GM06990 (cell line): ENCODE data around the gene ZNF687.

Experiments used
- DNase-seq: peaks from one replicate; pipeline ENCODE4 v3.0.0-alpha.2; 2011; ENCODE audit not compliant: insufficient read length; ENCODE audit errors: extremely low read depth
- H3K27me3 ChIP-seq: replicated peaks from 2 replicates; pipeline ENCODE4 v1.6.0; 2011; ENCODE audit warnings: low read length; ENCODE audit not compliant: control insufficient read depth, insufficient read depth
- H3K36me3 ChIP-seq: 2 replicates; pipeline ENCODE4 v1.5.1; 2011; ENCODE audit warnings: low read length; ENCODE audit not compliant: control insufficient read depth, insufficient read depth
- H3K4me3 ChIP-seq: replicated peaks from 2 replicates; pipeline ENCODE4 v1.5.1; 2011; ENCODE audit warnings: low read depth, mild to moderate bottlenecking, control low read depth, low read length
- TF ChIP-seq, protein P1 (sequence below): IDR thresholded peaks from 2 replicates; pipeline ENCODE4 v1.5.1; 2011; ENCODE audit warnings: low read length, control low read depth, mild to moderate bottlenecking, inconsistent platforms; ENCODE audit not compliant: insufficient read depth, poor library complexity, severe bottlenecking

ZNF687 gene

DNA sequence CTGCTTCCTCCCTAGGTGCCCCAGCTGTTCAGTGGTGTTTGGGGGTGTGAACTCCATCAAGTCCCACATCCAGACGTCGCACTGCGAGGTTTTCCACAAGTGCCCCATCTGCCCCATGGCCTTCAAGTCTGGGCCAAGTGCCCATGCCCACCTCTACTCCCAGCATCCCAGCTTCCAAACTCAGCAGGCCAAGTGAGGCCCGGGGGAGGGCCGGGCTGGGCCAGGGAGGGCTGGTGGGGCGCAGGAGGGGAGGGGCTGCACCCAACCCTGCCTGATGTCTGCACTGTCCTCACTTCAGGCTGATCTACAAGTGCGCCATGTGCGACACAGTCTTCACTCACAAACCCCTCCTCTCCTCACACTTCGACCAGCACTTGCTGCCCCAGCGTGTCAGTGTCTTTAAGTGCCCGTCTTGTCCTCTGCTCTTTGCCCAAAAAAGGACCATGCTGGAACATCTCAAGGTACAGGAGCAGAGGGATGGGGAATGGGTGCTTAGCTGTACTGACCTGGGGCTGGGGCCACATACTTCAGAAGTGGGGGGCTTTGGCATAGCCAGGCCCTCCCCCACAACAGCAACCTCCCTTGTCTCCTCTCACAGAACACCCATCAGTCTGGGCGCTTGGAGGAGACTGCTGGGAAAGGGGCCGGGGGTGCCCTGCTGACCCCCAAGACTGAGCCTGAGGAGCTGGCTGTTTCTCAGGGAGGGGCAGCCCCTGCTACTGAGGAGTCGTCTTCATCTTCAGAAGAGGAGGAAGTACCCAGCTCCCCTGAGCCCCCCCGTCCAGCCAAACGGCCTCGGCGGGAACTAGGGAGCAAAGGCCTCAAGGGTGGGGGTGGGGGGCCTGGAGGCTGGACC, 7.2 kb downstream of the ZNF687 start:
- no peaks in the 10 kb centered on the region for H3K27me3 ChIP-seq
- no peak overlapping the region for H3K4me3 ChIP-seq
- TF ChIP-seq, protein P1, sequence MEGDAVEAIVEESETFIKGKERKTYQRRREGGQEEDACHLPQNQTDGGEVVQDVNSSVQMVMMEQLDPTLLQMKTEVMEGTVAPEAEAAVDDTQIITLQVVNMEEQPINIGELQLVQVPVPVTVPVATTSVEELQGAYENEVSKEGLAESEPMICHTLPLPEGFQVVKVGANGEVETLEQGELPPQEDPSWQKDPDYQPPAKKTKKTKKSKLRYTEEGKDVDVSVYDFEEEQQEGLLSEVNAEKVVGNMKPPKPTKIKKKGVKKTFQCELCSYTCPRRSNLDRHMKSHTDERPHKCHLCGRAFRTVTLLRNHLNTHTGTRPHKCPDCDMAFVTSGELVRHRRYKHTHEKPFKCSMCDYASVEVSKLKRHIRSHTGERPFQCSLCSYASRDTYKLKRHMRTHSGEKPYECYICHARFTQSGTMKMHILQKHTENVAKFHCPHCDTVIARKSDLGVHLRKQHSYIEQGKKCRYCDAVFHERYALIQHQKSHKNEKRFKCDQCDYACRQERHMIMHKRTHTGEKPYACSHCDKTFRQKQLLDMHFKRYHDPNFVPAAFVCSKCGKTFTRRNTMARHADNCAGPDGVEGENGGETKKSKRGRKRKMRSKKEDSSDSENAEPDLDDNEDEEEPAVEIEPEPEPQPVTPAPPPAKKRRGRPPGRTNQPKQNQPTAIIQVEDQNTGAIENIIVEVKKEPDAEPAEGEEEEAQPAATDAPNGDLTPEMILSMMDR: no peak
- peaks cover 64% of the 10 kb centered on the region for H3K36me3 ChIP-seq
- DNase-seq: no peak

DNA sequence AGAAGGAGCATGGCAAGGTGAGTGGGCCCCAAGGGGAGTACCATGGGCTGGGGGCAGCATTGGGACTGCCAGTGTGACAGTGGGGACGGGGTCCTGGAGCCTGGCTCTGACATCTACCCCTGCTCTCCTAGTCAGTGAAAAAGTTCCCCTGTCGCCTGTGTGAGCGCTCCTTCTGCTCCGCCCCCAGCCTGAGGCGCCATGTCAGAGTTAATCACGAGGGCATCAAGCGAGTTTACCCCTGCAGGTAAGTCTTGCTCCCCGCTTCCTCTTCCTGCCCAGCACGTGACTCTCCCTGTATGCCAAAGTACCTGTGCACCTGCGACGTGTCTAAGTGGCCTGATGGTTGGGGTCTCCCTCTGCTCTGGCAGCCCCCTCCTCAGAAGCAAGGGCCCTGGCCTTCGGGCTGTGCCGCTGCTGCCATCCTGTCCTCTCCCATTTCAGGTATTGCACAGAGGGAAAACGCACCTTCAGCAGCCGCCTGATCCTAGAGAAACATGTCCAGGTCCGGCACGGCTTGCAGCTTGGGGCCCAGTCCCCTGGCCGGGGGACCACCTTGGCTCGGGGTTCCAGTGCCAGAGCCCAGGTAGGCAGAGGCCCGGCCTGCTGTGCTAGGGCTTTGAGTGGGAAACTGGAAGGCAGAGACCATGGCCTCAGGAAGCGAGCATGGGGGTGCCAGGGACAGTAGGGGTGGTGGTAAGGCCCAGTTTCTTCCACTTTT, 8.1 kb downstream of the ZNF687 start:
- Histone ChIP-seq H3K27me3 (no peaks in the 10 kb centered on the region), H3K36me3 (peaks cover 65% of the 10 kb centered on the region), H3K4me3 (no peak overlapping the region)
- TF ChIP-seq, protein P1: no peak
- DNase-seq: no peak

DNA sequence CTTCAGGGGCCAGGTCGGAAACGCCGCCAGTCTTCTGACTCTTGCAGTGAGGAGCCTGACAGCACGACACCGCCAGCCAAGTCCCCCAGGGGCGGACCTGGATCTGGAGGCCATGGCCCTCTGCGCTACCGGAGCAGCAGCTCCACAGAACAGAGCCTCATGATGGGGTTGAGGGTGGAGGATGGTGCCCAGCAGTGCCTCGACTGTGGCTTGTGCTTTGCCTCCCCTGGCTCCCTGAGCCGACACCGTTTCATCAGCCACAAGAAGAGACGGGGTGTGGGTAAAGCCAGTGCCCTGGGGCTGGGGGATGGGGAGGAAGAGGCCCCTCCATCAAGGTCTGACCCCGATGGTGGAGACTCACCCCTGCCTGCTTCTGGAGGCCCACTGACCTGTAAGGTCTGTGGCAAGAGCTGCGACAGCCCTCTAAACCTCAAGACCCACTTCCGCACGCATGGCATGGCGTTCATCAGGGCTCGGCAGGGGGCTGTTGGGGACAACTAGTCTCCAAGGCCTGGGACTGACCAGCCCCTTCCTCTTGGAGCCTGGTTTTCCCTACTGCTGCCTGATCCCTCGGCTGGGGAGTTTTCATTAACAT, 8.7 kb downstream of the ZNF687 start:
- H3K27me3 ChIP-seq: no peaks in the 10 kb centered on the region
- peaks cover 65% of the 10 kb centered on the region for H3K36me3 ChIP-seq
- DNase-seq: peak; percentile 24
- TF ChIP-seq, protein P1: no peak
- H3K4me3 ChIP-seq: no peak overlapping the region

DNA sequence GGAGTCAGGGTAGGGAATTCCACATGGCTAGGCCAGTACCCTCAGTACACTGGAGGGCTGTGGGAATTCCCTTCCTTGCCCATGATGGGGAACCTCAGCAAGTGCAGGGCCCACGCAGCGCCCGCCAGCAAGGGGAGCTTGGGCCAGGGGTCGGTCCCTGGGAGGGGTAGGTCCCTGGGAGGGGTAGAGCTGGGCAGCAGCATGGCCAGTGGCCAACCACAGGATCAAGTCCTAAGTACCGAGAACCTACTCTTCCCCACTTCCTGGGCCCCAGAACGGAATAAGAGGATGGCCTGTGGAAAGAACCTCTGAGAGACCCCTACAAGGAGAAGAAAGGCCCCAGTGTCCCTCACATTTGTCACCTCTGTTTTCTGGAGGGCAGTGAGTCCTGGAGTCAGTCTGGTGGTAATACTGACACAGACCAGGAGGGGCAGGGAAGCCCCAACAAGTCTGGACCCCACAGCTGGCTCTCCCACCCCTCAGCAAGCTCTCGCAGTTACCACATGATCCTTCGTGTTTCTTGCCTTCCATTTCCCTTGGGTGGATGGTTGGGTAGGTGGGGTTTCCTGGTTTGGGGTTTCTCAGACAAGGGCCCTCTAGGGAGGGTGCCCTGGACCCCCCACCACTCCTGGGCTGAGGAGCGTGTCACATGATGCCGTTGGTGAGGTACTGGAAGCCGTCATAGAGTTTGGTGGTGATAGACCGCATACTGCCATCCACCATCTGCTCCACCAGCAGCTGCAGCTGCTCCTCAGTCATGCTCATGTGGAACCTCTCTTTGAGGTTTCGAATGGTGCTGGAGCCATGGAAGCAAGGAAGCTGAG, 10.3 kb downstream of the ZNF687 start:
- TF ChIP-seq, protein P1: no peak
- H3K36me3 ChIP-seq: peaks cover 56% of the 10 kb centered on the region
- no peaks in the 10 kb centered on the region for H3K27me3 ChIP-seq
- no peak overlapping the region for H3K4me3 ChIP-seq
- peak; percentile 26 for DNase-seq

DNA sequence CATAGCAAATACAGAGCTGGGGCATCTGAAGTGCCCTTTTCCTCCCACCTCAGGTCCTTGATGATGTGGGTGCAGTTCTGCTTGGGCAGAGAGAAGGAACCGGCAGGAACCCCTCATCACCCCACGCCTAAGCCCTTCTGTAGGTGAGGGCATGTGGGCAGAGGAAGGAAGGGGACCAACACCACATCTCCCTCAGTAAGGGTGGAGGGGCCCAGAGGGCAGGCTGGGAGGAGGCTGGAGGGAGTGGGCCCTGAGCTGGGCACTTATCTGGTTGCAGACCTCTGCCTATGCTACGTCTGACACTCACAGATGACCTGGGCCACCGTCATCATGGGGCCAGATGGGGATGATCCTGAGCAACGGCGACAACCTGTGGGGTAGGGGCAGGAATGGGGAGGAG, 11.0 kb downstream of the ZNF687 start:
- no peak for DNase-seq
- no peaks in the 10 kb centered on the region for H3K27me3 ChIP-seq
- TF ChIP-seq, protein P1: no peak
- H3K4me3 ChIP-seq: no peak overlapping the region
- peaks cover 57% of the 10 kb centered on the region for H3K36me3 ChIP-seq
